ENCODE measurements around the gene SLC2A11. TPM values are rescaled to one million over a fixed set of nuclear protein-coding genes. Genes with fewer than 3 reads are reported as not detected.
A peak's percentile ranks its signal among the peaks of the same experiment; 100 is the strongest.

The SLC2A11 gene
- total and polyA plus RNA-seq, 8 donors, result 3.2 to 10.3 (median 6.7) TPM

DNA sequence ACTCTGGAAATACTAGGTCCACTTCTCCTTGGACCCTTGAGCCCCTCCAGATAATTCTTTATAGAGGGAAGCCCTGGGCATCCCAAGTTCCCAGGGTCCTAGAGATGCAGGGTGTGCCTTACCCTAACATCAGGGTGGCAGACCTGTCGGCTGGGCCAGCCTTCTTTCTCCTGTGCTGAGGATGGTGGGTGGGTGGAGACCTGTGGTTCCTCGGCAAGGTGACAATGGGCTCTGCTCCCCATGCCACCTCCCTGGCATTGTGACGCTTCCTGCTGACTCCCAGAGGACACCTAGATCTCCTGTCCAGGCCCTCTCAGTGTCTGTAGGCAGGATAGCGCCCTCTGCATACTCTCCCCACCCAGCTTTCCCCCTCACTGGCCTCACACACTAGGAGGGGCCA lies 15.1 kb upstream of the SLC2A11 start:
- intact Hi-C loops (cut with DNase I; ENCODE audit: low total_unique reads), result loop anchor here (10.0 kb wide), 1 partner anchor 308 kb away; no protein-coding TSS in a partner anchor
- Histone ChIP-seq H3K4me3 (no peak overlapping the region), H3K9me3 (no peaks in the 10 kb centered on the region), H3K4me1 (peaks cover 22 to 55% (median 38%) of the 10 kb centered on the region in 4 donors), H3K36me3 (no peaks in the 10 kb centered on the region), H3K27me3 (no peaks in the 10 kb centered on the region), H3K27ac (no peak overlapping the region)
- no peak for DNase-seq
- WGBS, 5 donors, result 67 to 89% (median 82%) methylated on average over 4 of the region's 4 CpGs
- TF ChIP-seq, protein P1, sequence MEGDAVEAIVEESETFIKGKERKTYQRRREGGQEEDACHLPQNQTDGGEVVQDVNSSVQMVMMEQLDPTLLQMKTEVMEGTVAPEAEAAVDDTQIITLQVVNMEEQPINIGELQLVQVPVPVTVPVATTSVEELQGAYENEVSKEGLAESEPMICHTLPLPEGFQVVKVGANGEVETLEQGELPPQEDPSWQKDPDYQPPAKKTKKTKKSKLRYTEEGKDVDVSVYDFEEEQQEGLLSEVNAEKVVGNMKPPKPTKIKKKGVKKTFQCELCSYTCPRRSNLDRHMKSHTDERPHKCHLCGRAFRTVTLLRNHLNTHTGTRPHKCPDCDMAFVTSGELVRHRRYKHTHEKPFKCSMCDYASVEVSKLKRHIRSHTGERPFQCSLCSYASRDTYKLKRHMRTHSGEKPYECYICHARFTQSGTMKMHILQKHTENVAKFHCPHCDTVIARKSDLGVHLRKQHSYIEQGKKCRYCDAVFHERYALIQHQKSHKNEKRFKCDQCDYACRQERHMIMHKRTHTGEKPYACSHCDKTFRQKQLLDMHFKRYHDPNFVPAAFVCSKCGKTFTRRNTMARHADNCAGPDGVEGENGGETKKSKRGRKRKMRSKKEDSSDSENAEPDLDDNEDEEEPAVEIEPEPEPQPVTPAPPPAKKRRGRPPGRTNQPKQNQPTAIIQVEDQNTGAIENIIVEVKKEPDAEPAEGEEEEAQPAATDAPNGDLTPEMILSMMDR (IDR thresholded peaks at IDR 0.05), result no peak
- no peak for TF ChIP-seq EP300 (IDR thresholded peaks at IDR 0.05)

DNA sequence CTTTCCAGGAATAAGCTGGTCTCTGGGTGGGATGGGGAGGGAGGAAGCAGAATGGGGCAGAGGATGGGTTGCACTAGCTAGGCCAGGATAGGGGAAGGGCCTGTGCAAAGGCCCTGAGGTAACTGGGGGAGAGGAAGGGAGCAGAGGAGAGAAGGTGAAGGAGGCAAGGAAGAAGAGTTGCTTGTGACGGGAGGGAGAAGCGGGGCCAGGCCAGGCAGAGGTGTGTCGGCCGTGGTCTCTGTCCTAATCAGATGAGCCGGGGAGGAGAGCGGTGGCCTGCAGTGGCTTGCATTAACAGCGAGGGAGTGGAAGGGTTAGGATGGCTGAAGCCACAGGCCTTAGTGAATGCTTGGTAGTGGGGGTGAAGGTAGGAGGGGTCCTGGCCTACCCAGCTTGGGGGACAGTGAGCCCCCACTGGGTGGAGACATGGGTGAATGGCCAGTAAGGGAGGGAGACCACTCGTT lies 12.9 kb upstream of the SLC2A11 start:
- H3K4me3 ChIP-seq, result no peak overlapping the region
- DNase-seq, result no peak
- H3K9me3 ChIP-seq, result no peaks in the 10 kb centered on the region
- TF ChIP-seq, protein P1 (IDR thresholded peaks at IDR 0.05), result no peak
- no peak for TF ChIP-seq EP300 (IDR thresholded peaks at IDR 0.05)
- no peak for TF ChIP-seq POLR2A (IDR thresholded peaks at IDR 0.05)
- no peak for TF ChIP-seq POLR2AphosphoS5 (IDR thresholded peaks at IDR 0.05)
- H3K27ac ChIP-seq, result peak overlapping the region in 2 of 5 donors; percentile 17 to 60
- peaks cover 13 to 42% (median 25%) of the 10 kb centered on the region in 4 donors for H3K4me1 ChIP-seq
- 78 to 89% (median 79%) methylated on average over 8 of the region's 8 CpGs for WGBS, 5 donors
- no peaks in the 10 kb centered on the region for H3K27me3 ChIP-seq
- no peaks in the 10 kb centered on the region for H3K36me3 ChIP-seq
- intact Hi-C loops (cut with DNase I; ENCODE audit: low total_unique reads), result loop anchor here (5.0 to 10.0 kb wide), 2 partner anchors 77 to 310 kb away; partner anchors contain the start of gene CHCHD10

DNA sequence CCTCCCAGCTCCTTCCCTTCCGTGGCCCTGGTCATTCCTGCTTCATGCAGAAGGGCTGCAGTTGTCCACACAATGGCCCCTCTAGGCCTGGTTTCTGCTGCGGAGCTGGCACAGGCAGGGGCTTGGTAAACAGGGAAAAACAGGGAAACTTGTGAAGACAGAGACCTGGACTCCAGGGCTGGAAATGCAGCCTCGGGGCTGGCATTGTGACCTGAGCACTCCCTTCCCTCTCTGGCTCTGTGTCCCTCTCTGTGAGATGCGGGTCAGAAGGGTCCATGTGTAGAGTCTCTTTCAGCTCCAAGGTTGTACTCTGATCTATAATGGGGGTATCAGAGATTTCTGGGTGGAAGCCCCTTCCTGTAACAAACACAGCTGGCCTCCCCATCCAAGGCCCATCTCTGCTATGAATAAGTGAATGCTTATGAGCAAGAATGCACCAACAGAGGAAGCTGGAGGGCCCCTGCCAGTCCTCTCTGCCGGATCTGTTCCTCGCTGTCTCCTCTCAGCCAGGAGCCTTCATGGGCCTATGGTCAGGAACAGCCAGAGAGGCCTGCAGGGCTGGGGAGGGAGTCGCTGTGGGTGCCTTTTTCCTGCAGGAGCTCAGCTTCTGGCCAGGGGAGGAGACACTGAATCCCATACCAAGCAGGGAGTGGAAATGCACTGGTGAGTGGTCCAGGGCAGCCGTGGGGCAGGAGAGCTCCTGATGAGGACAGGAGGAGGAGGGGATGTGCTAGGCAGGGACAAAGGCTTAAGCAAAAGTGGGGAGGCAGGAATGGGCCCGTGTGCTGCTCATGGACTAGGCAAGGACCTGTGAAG lies 12.2 kb upstream of the SLC2A11 start:
- H3K4me3 ChIP-seq, result no peak overlapping the region
- peak overlapping the region in 2 of 5 donors; percentile 10 to 60 for H3K27ac ChIP-seq
- TF ChIP-seq POLR2A (IDR thresholded peaks at IDR 0.05) (no peak), EP300 (IDR thresholded peaks at IDR 0.05) (no peak), POLR2AphosphoS5 (IDR thresholded peaks at IDR 0.05) (no peak)
- TF ChIP-seq, protein P1 (IDR thresholded peaks at IDR 0.05), result no peak
- 75 to 92% (median 85%) methylated on average over 7 to 9 of the region's 9 CpGs for WGBS, 5 donors
- H3K27me3 ChIP-seq, result peaks cover 0 to 5% (median 0%) of the 10 kb centered on the region in 3 donors
- H3K9me3 ChIP-seq, result no peaks in the 10 kb centered on the region
- peaks cover 14 to 47% (median 29%) of the 10 kb centered on the region in 4 donors for H3K4me1 ChIP-seq
- intact Hi-C loops (cut with DNase I; ENCODE audit: low total_unique reads), result loop anchor here (5.0 to 10.0 kb wide), 2 partner anchors 78 to 311 kb away; partner anchors contain the start of gene CHCHD10
- H3K36me3 ChIP-seq, result no peaks in the 10 kb centered on the region
- DNase-seq, result no peak

DNA sequence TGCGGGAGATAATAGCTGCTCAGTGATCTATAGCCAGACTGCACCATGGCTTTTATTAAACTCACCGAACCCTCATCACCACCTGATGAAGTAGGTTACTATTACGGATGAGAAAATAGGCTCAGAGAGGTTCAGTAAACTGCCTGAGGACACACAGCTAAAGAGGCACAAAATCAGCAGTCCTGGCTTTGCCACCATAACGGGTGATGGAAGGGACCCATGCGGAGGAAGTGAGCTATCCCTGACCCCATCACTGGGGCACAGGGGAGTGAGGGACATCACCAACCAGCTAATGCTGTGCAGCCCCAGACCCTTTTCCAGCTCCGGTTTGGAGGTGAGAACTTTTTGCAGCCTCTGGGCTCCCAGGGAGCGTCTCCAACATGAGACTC lies 11.6 kb upstream of the SLC2A11 start:
- Histone ChIP-seq H3K9me3 (no peaks in the 10 kb centered on the region), H3K4me3 (no peak overlapping the region), H3K27me3 (peaks cover 0 to 5% (median 0%) of the 10 kb centered on the region in 3 donors), H3K27ac (peak overlapping the region in 2 of 5 donors; percentile 10 to 60), H3K4me1 (peaks cover 14 to 47% (median 29%) of the 10 kb centered on the region in 4 donors), H3K36me3 (no peaks in the 10 kb centered on the region)
- DNase-seq, result no peak
- no peak for TF ChIP-seq EP300 (IDR thresholded peaks at IDR 0.05)
- no peak for TF ChIP-seq POLR2AphosphoS5 (IDR thresholded peaks at IDR 0.05)
- TF ChIP-seq, protein P1 (IDR thresholded peaks at IDR 0.05), result no peak
- TF ChIP-seq POLR2A (IDR thresholded peaks at IDR 0.05), result no peak
- intact Hi-C loops (cut with DNase I; ENCODE audit: low total_unique reads), result loop anchor here (5.0 to 10.0 kb wide), 2 partner anchors 79 to 311 kb away; partner anchors contain the start of gene CHCHD10
- 84 to 91% (median 89%) methylated on average over 5 to 7 of the region's 7 CpGs for WGBS, 5 donors

Measured in stomach (tissue), 9 donors.